Endothelial cell of umbilical vein (primary cell): ENCODE results near the gene CRYAB. TPM values are rescaled to one million over a fixed set of nuclear protein-coding genes. Genes with fewer than 3 reads are reported as not detected.
A peak's percentile ranks its signal among the peaks of the same experiment; 100 is the strongest.

Experiments
- BruUV-seq: library from RNA; stranded (reverse); fragments of 400-500 nt; replicated peaks from 2 replicates; lab custom pipeline; 2021; lab: Mats Ljungman, UMichigan
- CTCF ChIA-PET: fragments of 300-600, 350-600 bp; sonication (Branson Sonifier 250); formaldehyde crosslinking; loops from one replicate; lab custom pipeline; 2021; ENCODE audit warnings: antibody characterized with exemption, inconsistent platforms; lab: Charles Lee
- POLR2A ChIA-PET: fragments of 300-600, 350-600 bp; sonication (Branson Sonifier 250); formaldehyde crosslinking; loops from one replicate; lab custom pipeline; 2021; ENCODE audit warnings: antibody characterized with exemption, inconsistent platforms; lab: Charles Lee
- DNase-seq: peaks from one replicate; pipeline ENCODE4 v3.0.0-alpha.2; 2011; ENCODE audit warnings: low read depth, low spot score
- FAIRE-seq: peaks from 2 replicates; lab custom pipeline; 2011; peaks lifted over from hg19 to GRCh38; lab: Jason Lieb, UNC
- H2AFZ ChIP-seq: 2 replicates; pipeline ENCODE4 v1.6.0; 2012; ENCODE audit warnings: low read depth, low read length, control low read depth, inconsistent platforms
- H3K27ac ChIP-seq: 2 replicates; pipeline ENCODE4 v1.5.1; 2011; ENCODE audit warnings: low read depth, mild to moderate bottlenecking, control low read depth, low read length, moderate library complexity; ENCODE audit not compliant: insufficient read depth
- H3K27me3 ChIP-seq, 2 experiments: 2 replicates each; pipeline versions ENCODE4 v1.6.0 to v1.6.1; 2011; ENCODE audit warnings: low read length in 2 of 2, mixed read lengths in 1 of 2; ENCODE audit not compliant: control insufficient read depth in 2 of 2, insufficient read depth in 2 of 2
- H3K36me3 ChIP-seq, 2 experiments: 2 replicates in 1 of 2; 3 replicates in 1 of 2; pipeline ENCODE4 v1.5.1; 2011; ENCODE audit warnings: low read length in 2 of 2, mild to moderate bottlenecking in 1 of 2, moderate library complexity in 1 of 2; ENCODE audit not compliant: control insufficient read depth in 2 of 2, insufficient read depth in 2 of 2; ENCODE audit errors: extremely low read depth in 1 of 2
- H3K4me1 ChIP-seq: 3 replicates; pipeline ENCODE4 v1.5.1; 2011; ENCODE audit warnings: mild to moderate bottlenecking, low read length; ENCODE audit not compliant: control insufficient read depth, insufficient read depth; ENCODE audit errors: extremely low read depth
- H3K4me2 ChIP-seq: 2 replicates; pipeline ENCODE4 v1.6.1; 2011; ENCODE audit warnings: low read length, control low read depth, mixed read lengths; ENCODE audit not compliant: insufficient read depth
- H3K4me3 ChIP-seq, 3 experiments: fragments of 200-600 bp in 1 of 3; sonication (generic), shearing (Covaris generic) in 1 of 3; replicated peaks in 1 of 3; 2 replicates each; pipeline ENCODE4 v1.5.1; 2011 to 2016; ENCODE audit warnings: control low read depth in 3 of 3, low read length in 3 of 3, mild to moderate bottlenecking in 2 of 3, inconsistent platforms in 1 of 3, low read depth in 1 of 3, moderate library complexity in 1 of 3; ENCODE audit not compliant: insufficient read depth in 1 of 3
- H3K79me2 ChIP-seq: 2 replicates; pipeline ENCODE4 v1.6.0; 2012; ENCODE audit warnings: low read length, inconsistent platforms; ENCODE audit not compliant: control insufficient read depth, insufficient read depth
- H3K9ac ChIP-seq: replicated peaks from 2 replicates; pipeline ENCODE3; 2011; ENCODE audit warnings: low read length, control low read depth; ENCODE audit not compliant: insufficient read depth; ENCODE audit errors: extremely low read depth
- H3K9me1 ChIP-seq: replicated peaks from 3 replicates; pipeline ENCODE4 v1.6.0; 2011; ENCODE audit warnings: mild to moderate bottlenecking, low read length; ENCODE audit not compliant: control insufficient read depth, insufficient read depth; ENCODE audit errors: extremely low read depth
- H3K9me3 ChIP-seq: replicated peaks from 2 replicates; pipeline ENCODE4 v1.5.1; 2012; ENCODE audit warnings: low read length, inconsistent platforms; ENCODE audit not compliant: control insufficient read depth, insufficient read depth
- H4K20me1 ChIP-seq: replicated peaks from 2 replicates; pipeline ENCODE3; 2011; ENCODE audit warnings: mild to moderate bottlenecking, low read length; ENCODE audit not compliant: control insufficient read depth, insufficient read depth; ENCODE audit errors: extremely low read depth
- CTCF ChIP-seq, 2 donors: IDR thresholded peaks; 1 replicate in 1 of 2; 2 replicates in 1 of 2; pipeline ENCODE4 v1.5.1; 2011; ENCODE audit warnings: low read length in 2 of 2, mild to moderate bottlenecking in 2 of 2, moderate library complexity in 2 of 2, control low read depth in 1 of 2, inconsistent platforms in 1 of 2, low read depth in 1 of 2; ENCODE audit not compliant: insufficient read depth in 1 of 2; ENCODE audit errors: extremely low read depth in 1 of 2
- EZH2 ChIP-seq: IDR thresholded peaks from 2 replicates; pipeline ENCODE4 v1.6.1; 2012; ENCODE audit warnings: borderline replicate concordance, low read depth, mild to moderate bottlenecking, moderate library complexity, low read length, inconsistent platforms; ENCODE audit not compliant: severe bottlenecking
- FOS ChIP-seq: IDR thresholded peaks from 2 replicates; pipeline ENCODE4 v1.6.1; 2011; ENCODE audit warnings: mild to moderate bottlenecking, low read length, moderate library complexity, borderline replicate concordance; ENCODE audit not compliant: insufficient read depth
- GATA2 ChIP-seq: IDR thresholded peaks from 2 replicates; pipeline ENCODE4 v1.7.0; 2011; ENCODE audit warnings: low read depth, mild to moderate bottlenecking, moderate library complexity, mixed read lengths, low read length; ENCODE audit not compliant: insufficient read length, insufficient read depth
- JUN ChIP-seq: IDR thresholded peaks from 2 replicates; pipeline ENCODE4 v1.6.1; 2011; ENCODE audit warnings: borderline replicate concordance, low read depth; ENCODE audit not compliant: insufficient read length, insufficient read depth
- MAX ChIP-seq: IDR thresholded peaks from 2 replicates; pipeline ENCODE4 v1.6.1; 2011; ENCODE audit not compliant: insufficient read depth, insufficient read length
- MYC ChIP-seq: IDR thresholded peaks from one replicate; pipeline ENCODE4 v1.6.1; 2011; ENCODE audit warnings: mild to moderate bottlenecking, low read depth, low read length
- POLR2A ChIP-seq: IDR thresholded peaks from 2 replicates; pipeline ENCODE4 v1.6.1; 2012; ENCODE audit warnings: low read depth, mild to moderate bottlenecking, control low read depth, low read length
- POLR2AphosphoS5 ChIP-seq: IDR thresholded peaks from 2 replicates; pipeline ENCODE4 v1.6.1; 2012; ENCODE audit warnings: low read depth, mild to moderate bottlenecking, control low read depth, low read length, moderate library complexity; ENCODE audit not compliant: insufficient read depth
- dilution Hi-C: fragments of 300-500 bp; cut with MboI; formaldehyde crosslinking; loops from one replicate; pipeline ENCODE4 v1.15.0; 2019; ENCODE audit warnings: low sequenced_read_pairs; ENCODE audit not compliant: extremely low pct_ligation_motif_present
- intact Hi-C: fragments of 100-400 bp; cut with micrococcal nuclease; formaldehyde crosslinking; loops from one replicate; pipeline ENCODE4 v1.10.0; 2022
- polyA plus RNA-seq, 4 experiments: library from polyadenylated mRNA; depleted of rRNA in 3 of 4; stranded (reverse) in 3 of 4; unstranded in 1 of 4; fragments of >200 nt; gene quantifications; 2 replicates each; pipeline versions ENCODE4 v1.2.1 to v1.2.3, GENCODE V29; 2011 to 2012; ENCODE audit warnings: missing spikeins in 1 of 4
- total RNA-seq: library from RNA; stranded (reverse); gene quantifications from 2 replicates; pipeline ENCODE4 v1.2.3, GENCODE V29; 2021

The CRYAB gene
- total and polyA plus RNA-seq, 2 donors (not counting 3 experiments of a cell fraction or from before 2014, with no cell fraction given): 0.48 TPM; not detected in 1

GRCh38 chr11:111879637-111879960 is 32.0 kb downstream of the CRYAB start:
- H3K36me3 ChIP-seq: no peaks in the 10 kb centered on the region
- FAIRE-seq: no peak
- H4K20me1 ChIP-seq: no peaks in the 10 kb centered on the region
- H3K4me1 ChIP-seq: peaks cover 21% of the 10 kb centered on the region
- H3K79me2 ChIP-seq: no peaks in the 10 kb centered on the region
- BruUV-seq: no TSS peak
- peak overlapping the region; percentile 95 for H3K9ac ChIP-seq
- peak overlapping the region; percentile 79 for H3K4me2 ChIP-seq
- dilution Hi-C loops (no loop called here), intact Hi-C loops (loop anchor here (1.0 to 2.0 kb wide), 13 partner anchors 48 to 401 kb away; partner anchors contain the start of genes BCO2, DIXDC1, DLAT and NKAPD1)
- TF ChIP-seq POLR2AphosphoS5 (no peak), FOS (no peak), MYC (no peak), EZH2 (no peak), JUN (no peak), MAX (no peak), CTCF (IDR thresholded peaks at IDR 0.05; ENCODE audit: extremely low read depth in 1 of 2, insufficient read depth in 1 of 2, low read depth in 1 of 2, low read length in 2 of 2) (no peak), POLR2A (no peak), GATA2 (no peak)
- H3K9me3 ChIP-seq: no peaks in the 10 kb centered on the region
- H3K27me3 ChIP-seq: no peaks in the 10 kb centered on the region
- no peaks in the 10 kb centered on the region for H3K9me1 ChIP-seq
- peak overlapping the region; percentile 58 for H2AFZ ChIP-seq
- CTCF ChIA-PET: interaction anchor here (1.0 to 1.1 kb wide), 2 partner anchors 8 to 117 kb away, joined by 3 read pairs; partner anchors contain the start of gene ALG9
- peak overlapping the region in 2 of 3 experiments; percentile 62 to 84 for H3K4me3 ChIP-seq
- peak overlapping the region; percentile 93 for H3K27ac ChIP-seq
- no peak for DNase-seq
- POLR2A ChIA-PET: no interaction called here
